Ovary (tissue), 9 donors: Measurements from ENCODE around the gene GSC. TPM values are rescaled to one million over a fixed set of nuclear protein-coding genes. Genes with fewer than 3 reads are reported as not detected.

Source experiments
- DNase-seq, 5 donors: peaks; one replicate each; pipeline ENCODE4 v3.0.0-alpha.2; 2019 to 2020
- H3K27ac ChIP-seq, 2 donors: fragments of 200-600 bp; one replicate each; pipeline versions ENCODE4 v1.5.1 to v1.8.0; 2019 to 2022
- H3K27me3 ChIP-seq: fragments of 200-600 bp; one replicate; pipeline ENCODE4 v1.8.0; 2022
- H3K36me3 ChIP-seq: fragments of 200-600 bp; sonication (generic); one replicate; pipeline ENCODE4 v1.5.1; 2019
- H3K4me1 ChIP-seq: one replicate; pipeline ENCODE4 v1.8.1; 2013; ENCODE audit warnings: mild to moderate bottlenecking, moderate library complexity; ENCODE audit not compliant: insufficient read depth
- H3K4me3 ChIP-seq: fragments of 200-600 bp; sonication (generic); one replicate; pipeline ENCODE4 v1.5.1; 2017
- H3K9me3 ChIP-seq, 2 donors: fragments of 200-600 bp in 1 of 2; sonication (generic) in 1 of 2; one replicate each; pipeline versions ENCODE4 v1.5.1 to v1.8.1; 2013 to 2019; ENCODE audit warnings: mild to moderate bottlenecking in 1 of 2, moderate library complexity in 1 of 2
- EP300 ChIP-seq: sonication (generic); formaldehyde crosslinking; IDR thresholded peaks from one replicate; pipeline ENCODE4 v1.6.1; 2017; ENCODE audit warnings: antibody characterized with exemption
- POLR2A ChIP-seq: fragments of 450-650 bp; IDR thresholded peaks from one replicate; pipeline ENCODE4 v1.6.1; 2017; ENCODE audit warnings: antibody characterized with exemption, mild to moderate bottlenecking, moderate library complexity
- WGBS, 3 donors: extraction: QIAGEN DNeasy Blood & Tissue Kit in 1 of 3; methylation state at CpG; one replicate each; pipeline versions ENCODE4 v1.1.5 to v1.1.7; 2013 to 2017; 5-methylcytosine and 5-hydroxymethylcytosine counted together
- intact Hi-C, 4 donors: fragments of 100-400 bp; cut with DNase I; formaldehyde crosslinking; loops; one replicate each; pipeline versions ENCODE4 v1.11.0 to v1.15.1; 2022 to 2023
- polyA plus RNA-seq, 2 donors: library from polyadenylated mRNA; stranded (reverse); fragments of 200-250 nt in 1 of 2; fragments of 350-450 nt in 1 of 2; fragmentation: Illumina TruSeq in 1 of 2; extraction: RNeasy Lipid Tissue Mini Kit (QIAGEN cat#74804) in 1 of 2; gene quantifications; one replicate each; pipeline ENCODE4 v1.2.3, GENCODE V29; 2013 to 2014
- total RNA-seq, 7 donors: library from RNA; depleted of rRNA in 2 of 7; stranded (reverse); fragments of >200 nt in 2 of 7; fragmentation: NEBNext Ultra II Directional in 3 of 7; extraction: Animal tissue kit (Norgen Biotek cat#: 25700) in 3 of 7; gene quantifications; one replicate each; pipeline versions ENCODE4 v1.1.0 to v1.2.4, GENCODE V29; 2016 to 2023
- TF ChIP-seq, protein P1 (sequence below), 3 donors: fragments of 450-650 bp in 2 of 3; fragments of 200-600 bp in 1 of 3; IDR thresholded peaks; one replicate each; pipeline versions ENCODE4 v1.5.1 to v1.8.0; 2016 to 2022; ENCODE audit warnings: antibody characterized with exemption in 3 of 3, mild to moderate bottlenecking in 1 of 3
- donor health status: DM: no; HTN: no; CAD: no; lungs with moderate emphysema.
- donor health status: DM: no; HTN: no; CAD: no.
- donor health status: Bipolar disorder and iron deficiency.
- donor health status: DM: yes; HTN: yes; CAD: no.
- donor health status: DM: no; HTN: no; CAD: no.
- donor health status: DM: yes; HTN: yes; CAD: no.

Gene GSC
- total and polyA plus RNA-seq, 9 donors = 0.15 to 0.53 (median 0.30) TPM; not detected in 5

GRCh38 chr14:94793901-94794300 is 24.0 kb upstream of the GSC start:
- H3K27ac ChIP-seq = no peak overlapping the region
- TF ChIP-seq POLR2A (no peak), EP300 (no peak)

GRCh38 chr14:94787655-94788054 is 17.7 kb upstream of the GSC start:
- WGBS, 3 donors = 80 to 88% (median 86%) methylated on average over 10 of the region's 10 CpGs
- TF ChIP-seq POLR2A (no peak), EP300 (no peak)
- TF ChIP-seq, protein P1, sequence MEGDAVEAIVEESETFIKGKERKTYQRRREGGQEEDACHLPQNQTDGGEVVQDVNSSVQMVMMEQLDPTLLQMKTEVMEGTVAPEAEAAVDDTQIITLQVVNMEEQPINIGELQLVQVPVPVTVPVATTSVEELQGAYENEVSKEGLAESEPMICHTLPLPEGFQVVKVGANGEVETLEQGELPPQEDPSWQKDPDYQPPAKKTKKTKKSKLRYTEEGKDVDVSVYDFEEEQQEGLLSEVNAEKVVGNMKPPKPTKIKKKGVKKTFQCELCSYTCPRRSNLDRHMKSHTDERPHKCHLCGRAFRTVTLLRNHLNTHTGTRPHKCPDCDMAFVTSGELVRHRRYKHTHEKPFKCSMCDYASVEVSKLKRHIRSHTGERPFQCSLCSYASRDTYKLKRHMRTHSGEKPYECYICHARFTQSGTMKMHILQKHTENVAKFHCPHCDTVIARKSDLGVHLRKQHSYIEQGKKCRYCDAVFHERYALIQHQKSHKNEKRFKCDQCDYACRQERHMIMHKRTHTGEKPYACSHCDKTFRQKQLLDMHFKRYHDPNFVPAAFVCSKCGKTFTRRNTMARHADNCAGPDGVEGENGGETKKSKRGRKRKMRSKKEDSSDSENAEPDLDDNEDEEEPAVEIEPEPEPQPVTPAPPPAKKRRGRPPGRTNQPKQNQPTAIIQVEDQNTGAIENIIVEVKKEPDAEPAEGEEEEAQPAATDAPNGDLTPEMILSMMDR (IDR thresholded peaks at IDR 0.05) = no peak
- intact Hi-C loops = no loop called here
- Histone ChIP-seq H3K27ac (no peak overlapping the region), H3K4me3 (no peak overlapping the region), H3K4me1 (no peaks in the 10 kb centered on the region), H3K27me3 (no peaks in the 10 kb centered on the region), H3K36me3 (no peaks in the 10 kb centered on the region), H3K9me3 (no peaks in the 10 kb centered on the region)
- no peak for DNase-seq

More at GRCh38 chr14:94793901-94794300, 24.0 kb upstream of the GSC start:
- no peak for DNase-seq
- no peaks in the 10 kb centered on the region for H3K9me3 ChIP-seq
- WGBS, 3 donors = 87 to 91% (median 88%) methylated on average over 7 of the region's 7 CpGs
- no peaks in the 10 kb centered on the region for H3K27me3 ChIP-seq
- intact Hi-C loops = no loop called here
- H3K4me1 ChIP-seq = no peaks in the 10 kb centered on the region
- H3K4me3 ChIP-seq = no peak overlapping the region
- no peaks in the 10 kb centered on the region for H3K36me3 ChIP-seq

- Histone ChIP-seq H3K36me3 (no peaks in the 10 kb centered on the region), H3K27me3 (no peaks in the 10 kb centered on the region), H3K9me3 (no peaks in the 10 kb centered on the region), H3K4me1 (no peaks in the 10 kb centered on the region), H3K27ac (no peak overlapping the region), H3K4me3 (no peak overlapping the region)
- DNase-seq = no peak
- TF ChIP-seq, protein P1 (IDR thresholded peaks at IDR 0.05) = no peak
- TF ChIP-seq POLR2A = no peak
- TF ChIP-seq EP300 = no peak
- intact Hi-C loops = no loop called here
- 45 to 51% (median 46%) methylated on average over 5 of the region's 5 CpGs for WGBS, 3 donors
Observed at GRCh38 chr14:94787092-94787491, 17.2 kb upstream of the GSC start.

DNA sequence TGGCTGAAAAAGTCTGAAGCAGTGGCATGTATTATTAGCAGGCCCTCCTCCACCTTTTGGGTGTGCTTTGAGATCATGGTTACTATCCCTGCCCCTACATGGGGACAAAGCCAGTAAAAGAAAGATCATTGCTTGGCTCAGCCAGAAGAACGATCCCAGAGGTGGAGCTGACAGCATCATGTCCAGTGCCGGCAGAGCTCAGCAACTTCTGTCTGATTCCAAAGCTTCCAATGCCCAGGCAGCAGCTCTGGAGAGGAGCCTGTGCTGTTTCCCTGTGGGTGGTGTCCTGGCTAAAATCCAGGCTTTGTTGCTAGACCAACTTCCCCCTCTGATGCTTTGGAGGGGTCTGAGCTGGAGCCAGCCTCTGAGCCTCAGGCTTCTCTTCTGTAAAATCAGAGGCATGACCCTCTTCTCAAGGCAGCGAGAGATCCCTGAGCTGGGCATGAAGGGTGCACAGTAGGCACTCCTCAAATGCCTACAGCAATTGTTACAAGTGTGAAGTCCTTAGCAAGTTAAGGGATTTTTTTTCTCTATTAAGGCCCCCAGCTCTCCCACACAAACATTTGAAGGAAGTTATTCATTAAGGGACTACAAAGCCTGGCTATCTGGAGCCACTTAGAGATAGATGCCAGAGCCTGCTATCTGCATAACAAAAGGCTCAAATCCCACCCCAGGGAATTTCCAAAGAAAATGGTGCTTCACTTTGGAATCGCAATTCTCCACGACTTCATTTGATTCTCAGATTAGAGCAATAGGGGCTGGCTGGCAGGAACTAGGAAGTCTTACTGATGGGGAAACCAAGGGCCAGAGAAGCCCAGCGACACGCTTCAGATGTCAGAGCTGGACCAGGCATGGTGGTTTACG is 10.9 kb upstream of the GSC start:
- H3K27ac ChIP-seq = no peak overlapping the region
- H3K36me3 ChIP-seq = no peaks in the 10 kb centered on the region
- TF ChIP-seq, protein P1 (IDR thresholded peaks at IDR 0.05) = no peak
- TF ChIP-seq POLR2A = no peak
- no peak for TF ChIP-seq EP300
- H3K27me3 ChIP-seq = no peaks in the 10 kb centered on the region
- H3K4me3 ChIP-seq = no peak overlapping the region
- H3K4me1 ChIP-seq = no peaks in the 10 kb centered on the region
- WGBS, 3 donors = 56 to 65% (median 59%) methylated on average over 8 of the region's 8 CpGs
- no peaks in the 10 kb centered on the region for H3K9me3 ChIP-seq
- intact Hi-C loops = no loop called here
- no peak for DNase-seq

- no peak overlapping the region for H3K4me3 ChIP-seq
- no peaks in the 10 kb centered on the region for H3K9me3 ChIP-seq
- no peaks in the 10 kb centered on the region for H3K4me1 ChIP-seq
- intact Hi-C loops = no loop called here
- no peak overlapping the region for H3K27ac ChIP-seq
- no peaks in the 10 kb centered on the region for H3K36me3 ChIP-seq
- H3K27me3 ChIP-seq = no peaks in the 10 kb centered on the region
- TF ChIP-seq EP300 (no peak), POLR2A (no peak)
- TF ChIP-seq, protein P1 (IDR thresholded peaks at IDR 0.05) = no peak
- DNase-seq = no peak
- WGBS, 3 donors = 91 to 97% (median 96%) methylated on average over 5 of the region's 5 CpGs
Observed at GRCh38 chr14:94779713-94780112, 9.8 kb upstream of the GSC start.
